OCI-LY1 (cell line): Measurements from ENCODE around the gene CXCL12.

Experiments
- H2AFZ ChIP-seq: fragments of 200-600 bp; sonication (generic), shearing (Covaris generic); 2 replicates; pipeline ENCODE4 v1.6.0; 2014; ENCODE audit warnings: antibody characterized with exemption, mild to moderate bottlenecking, low read length
- H3F3A ChIP-seq: fragments of 200-600 bp; sonication (generic), shearing (Covaris generic); 2 replicates; pipeline ENCODE4 v1.6.0; 2014; ENCODE audit warnings: mild to moderate bottlenecking, antibody characterized with exemption, low read length, moderate library complexity; ENCODE audit not compliant: insufficient read depth
- H3K27ac ChIP-seq: fragments of 200-600 bp; sonication (generic); 2 replicates; pipeline ENCODE4 v1.5.1; 2014; ENCODE audit warnings: low read length, mixed run types, mild to moderate bottlenecking, low read depth; ENCODE audit not compliant: poor library complexity, severe bottlenecking
- H3K27me3 ChIP-seq: fragments of 200-600 bp; sonication (generic); 2 replicates; pipeline ENCODE4 v1.6.0; 2014; ENCODE audit warnings: antibody characterized with exemption, mild to moderate bottlenecking, low read length, moderate library complexity; ENCODE audit not compliant: insufficient read depth
- H3K36me3 ChIP-seq: fragments of 200-600 bp; sonication (generic); 2 replicates; pipeline ENCODE4 v1.6.1; 2014; ENCODE audit warnings: mild to moderate bottlenecking, antibody characterized with exemption, low read length, moderate library complexity, mixed read lengths; ENCODE audit not compliant: insufficient read depth
- H3K4me1 ChIP-seq: fragments of 200-600 bp; sonication (generic); 2 replicates; pipeline ENCODE4 v1.5.1; 2014; ENCODE audit warnings: mild to moderate bottlenecking, low read length, moderate library complexity; ENCODE audit not compliant: insufficient read depth, severe bottlenecking
- H3K4me2 ChIP-seq: fragments of 200-600 bp; sonication (generic), shearing (Covaris generic); 2 replicates; pipeline ENCODE4 v1.6.1; 2014; ENCODE audit warnings: low read length
- H3K4me3 ChIP-seq: fragments of 200-600 bp; sonication (generic); 2 replicates; pipeline ENCODE4 v1.5.1; 2014; ENCODE audit warnings: low read length, low read depth, mild to moderate bottlenecking, mixed read lengths; ENCODE audit not compliant: poor library complexity, severe bottlenecking
- H3K79me2 ChIP-seq: fragments of 200-600 bp; shearing (Covaris generic); 2 replicates; pipeline ENCODE4 v1.6.1; 2016; ENCODE audit warnings: mixed run types, low read length, mixed read lengths; ENCODE audit not compliant: insufficient read depth
- H3K9ac ChIP-seq: fragments of 200-600 bp; sonication (generic), shearing (Covaris generic); 2 replicates; pipeline ENCODE4 v1.6.1; 2014; ENCODE audit warnings: mild to moderate bottlenecking, low read length, mixed read lengths
- H3K9me2 ChIP-seq: fragments of 200-600 bp; sonication (generic), shearing (Covaris generic); 2 replicates; pipeline ENCODE4 v1.6.1; 2014; ENCODE audit warnings: low read depth, mild to moderate bottlenecking, low read length, mixed read lengths
- H3K9me3 ChIP-seq: fragments of 200-600 bp; shearing (Covaris generic); 2 replicates; pipeline ENCODE4 v1.6.1; 2014; ENCODE audit warnings: low read length, mixed read lengths
- H4K20me1 ChIP-seq: fragments of 200-600 bp; sonication (generic), shearing (Covaris generic); 2 replicates; pipeline ENCODE4 v1.6.0; 2016; ENCODE audit warnings: mild to moderate bottlenecking, low read length; ENCODE audit not compliant: insufficient read depth
- EZH2 ChIP-seq: fragments of 200-600 bp; sonication (generic), shearing (Covaris generic); IDR thresholded peaks from 2 replicates; pipeline ENCODE4 v1.8.0; 2017; ENCODE audit warnings: borderline replicate concordance, mixed run types, mild to moderate bottlenecking, antibody characterized with exemption, low read length, moderate library complexity, mixed read lengths
- TF ChIP-seq, protein P1 (sequence below): fragments of 200-600 bp; sonication (generic), shearing (Covaris generic); IDR thresholded peaks from 2 replicates; pipeline ENCODE4 v1.5.1; 2017; ENCODE audit warnings: mild to moderate bottlenecking, antibody characterized with exemption, low read length, moderate library complexity, mixed read lengths

Gene CXCL12

GRCh38 chr10:44388641-44389040 lies 3.7 kb upstream of the CXCL12 start:
- no peaks in the 10 kb centered on the region for H3K27me3 ChIP-seq
- no peaks in the 10 kb centered on the region for H3K79me2 ChIP-seq
- no peaks in the 10 kb centered on the region for H3F3A ChIP-seq
- H3K36me3 ChIP-seq: no peaks in the 10 kb centered on the region
- H3K4me2 ChIP-seq: no peak overlapping the region
- TF ChIP-seq, protein P1, sequence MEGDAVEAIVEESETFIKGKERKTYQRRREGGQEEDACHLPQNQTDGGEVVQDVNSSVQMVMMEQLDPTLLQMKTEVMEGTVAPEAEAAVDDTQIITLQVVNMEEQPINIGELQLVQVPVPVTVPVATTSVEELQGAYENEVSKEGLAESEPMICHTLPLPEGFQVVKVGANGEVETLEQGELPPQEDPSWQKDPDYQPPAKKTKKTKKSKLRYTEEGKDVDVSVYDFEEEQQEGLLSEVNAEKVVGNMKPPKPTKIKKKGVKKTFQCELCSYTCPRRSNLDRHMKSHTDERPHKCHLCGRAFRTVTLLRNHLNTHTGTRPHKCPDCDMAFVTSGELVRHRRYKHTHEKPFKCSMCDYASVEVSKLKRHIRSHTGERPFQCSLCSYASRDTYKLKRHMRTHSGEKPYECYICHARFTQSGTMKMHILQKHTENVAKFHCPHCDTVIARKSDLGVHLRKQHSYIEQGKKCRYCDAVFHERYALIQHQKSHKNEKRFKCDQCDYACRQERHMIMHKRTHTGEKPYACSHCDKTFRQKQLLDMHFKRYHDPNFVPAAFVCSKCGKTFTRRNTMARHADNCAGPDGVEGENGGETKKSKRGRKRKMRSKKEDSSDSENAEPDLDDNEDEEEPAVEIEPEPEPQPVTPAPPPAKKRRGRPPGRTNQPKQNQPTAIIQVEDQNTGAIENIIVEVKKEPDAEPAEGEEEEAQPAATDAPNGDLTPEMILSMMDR: no peak
- TF ChIP-seq EZH2: no peak
- H3K9ac ChIP-seq: no peak overlapping the region
- H4K20me1 ChIP-seq: no peaks in the 10 kb centered on the region
- H3K4me3 ChIP-seq: no peak overlapping the region
- H3K4me1 ChIP-seq: no peaks in the 10 kb centered on the region
- no peaks in the 10 kb centered on the region for H3K9me3 ChIP-seq
- no peak overlapping the region for H3K27ac ChIP-seq
- no peak overlapping the region for H2AFZ ChIP-seq
- no peaks in the 10 kb centered on the region for H3K9me2 ChIP-seq

GRCh38 chr10:44387853-44388251 lies 3.0 kb upstream of the CXCL12 start:
- Histone ChIP-seq H3F3A (no peaks in the 10 kb centered on the region), H3K9me2 (no peaks in the 10 kb centered on the region), H4K20me1 (no peaks in the 10 kb centered on the region), H3K4me3 (no peak overlapping the region), H3K36me3 (no peaks in the 10 kb centered on the region), H3K27ac (no peak overlapping the region), H3K9ac (no peak overlapping the region), H3K27me3 (no peaks in the 10 kb centered on the region), H2AFZ (no peak overlapping the region), H3K4me1 (no peaks in the 10 kb centered on the region), H3K4me2 (no peak overlapping the region), H3K79me2 (no peaks in the 10 kb centered on the region), H3K9me3 (no peaks in the 10 kb centered on the region)
- TF ChIP-seq EZH2: no peak
- TF ChIP-seq, protein P1: no peak

GRCh38 chr10:44386546-44387052 lies 1.7 kb upstream of the CXCL12 start:
- H3K27me3 ChIP-seq: no peaks in the 10 kb centered on the region

More at GRCh38 chr10:44386546-44387052, 1.7 kb upstream of the CXCL12 start:
- no peak for TF ChIP-seq EZH2
- TF ChIP-seq, protein P1: peak; percentile 40
- Histone ChIP-seq H3K9me3 (no peaks in the 10 kb centered on the region), H3K9ac (no peak overlapping the region), H2AFZ (no peak overlapping the region), H3K27ac (no peak overlapping the region), H3K79me2 (no peaks in the 10 kb centered on the region), H3K4me3 (no peak overlapping the region), H4K20me1 (no peaks in the 10 kb centered on the region), H3K4me1 (no peaks in the 10 kb centered on the region), H3K4me2 (no peak overlapping the region), H3F3A (no peaks in the 10 kb centered on the region), H3K36me3 (no peaks in the 10 kb centered on the region), H3K9me2 (no peaks in the 10 kb centered on the region)
